Measurements from ENCODE around the gene RPF1. TPM values are rescaled to one million over a fixed set of nuclear protein-coding genes. Genes with fewer than 3 reads are reported as not detected.
A peak's percentile ranks its signal among the peaks of the same experiment; 100 is the strongest.

RPF1 gene
- total and polyA plus RNA-seq, 2 of the 8 experiments (the other 6 are each of a cell fraction or from before 2014, with no cell fraction given) = 18.7 to 41.8 TPM

DNA sequence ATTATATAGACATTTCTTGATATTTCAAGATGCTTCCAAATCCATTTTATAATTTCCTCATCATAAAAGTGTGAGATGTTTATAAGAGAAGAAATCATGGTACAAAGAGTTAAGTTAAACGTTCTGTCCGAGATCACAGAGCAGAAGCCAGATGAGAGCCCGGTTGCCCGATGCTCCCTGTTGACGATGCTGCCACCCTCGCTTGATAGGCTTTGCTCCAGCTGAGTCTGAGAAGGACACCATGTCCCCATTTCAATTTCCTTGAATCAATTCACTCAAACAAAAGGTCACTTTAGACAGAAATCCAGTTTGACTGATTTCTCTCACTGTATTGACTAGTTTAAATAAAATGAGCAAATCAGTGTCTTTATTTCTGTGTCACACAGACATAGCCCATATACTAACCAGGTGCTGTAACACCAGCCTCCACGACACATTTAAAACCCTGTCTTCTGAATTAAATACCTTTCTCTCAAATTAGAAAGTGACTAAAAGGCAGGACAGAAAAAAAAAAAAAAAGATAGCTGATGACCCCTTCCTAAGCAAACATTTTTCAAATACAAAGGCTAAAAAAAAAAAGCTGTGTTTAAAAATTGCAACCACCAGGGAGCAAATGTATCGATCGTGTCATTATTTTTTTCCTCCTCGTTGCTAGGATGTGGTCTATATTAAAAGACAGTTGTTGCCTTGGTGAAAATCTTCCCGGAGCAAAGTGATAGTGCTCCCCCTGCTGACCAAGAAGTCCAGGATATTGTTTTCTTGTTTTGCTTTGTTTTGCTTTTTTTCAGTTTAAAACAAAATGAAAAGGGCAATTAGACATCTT lies 45.6 kb upstream of the RPF1 start:
- H3K4me1 ChIP-seq (replicated peaks in 1 of 4; ENCODE audit: control insufficient read depth in 3 of 4, insufficient read depth in 4 of 4, low read length in 3 of 4) = peaks cover 0 to 4% (median 0%) of the 10 kb centered on the region in 4 experiments; a peak in 3 of 7 replicates
- H2BK120ac ChIP-seq (replicated peaks; ENCODE audit: low read depth, low read length) = no peak overlapping the region
- H3K4me2 ChIP-seq (ENCODE audit: insufficient read depth in 1 of 2, low read depth in 2 of 2, low read length in 2 of 2) = no peak overlapping the region
- no peak overlapping the region for H3K9ac ChIP-seq (replicated peaks in 1 of 4; ENCODE audit: extremely low read depth in 1 of 4, low read depth in 3 of 4, low read length in 3 of 4)
- DNase-seq (ENCODE audit: low read depth in 1 of 2, low spot score in 2 of 2) = no peak
- no peak overlapping the region for H2BK5ac ChIP-seq (ENCODE audit: low read depth, low read length)
- no peak overlapping the region for H3K23ac ChIP-seq (ENCODE audit: insufficient read length)
- H3K14ac ChIP-seq (ENCODE audit: insufficient read length) = no peak overlapping the region
- H3K9me3 ChIP-seq (ENCODE audit: insufficient read depth in 2 of 2, low read depth in 1 of 2, low read length in 1 of 2) = peaks cover 0 to 2% of the 10 kb centered on the region in 2 experiments; a peak in 1 of 4 replicates
- no peak overlapping the region for H3K27ac ChIP-seq (ENCODE audit: low read depth, low read length)
- no peaks in the 10 kb centered on the region for H3K79me1 ChIP-seq (ENCODE audit: low read depth, low read length)
- CTCF ChIA-PET (ENCODE audit: partially characterized antibody) = interaction anchor here (0.6 to 4.0 kb wide), 25 partner anchors 8 to 725 kb away, joined by 3 to 18 read pairs (median 4); partner anchors contain the start of gene PRKACB
- no peak overlapping the region for H3K4ac ChIP-seq (replicated peaks; ENCODE audit: insufficient read length, low read depth, low read length)
- no peak overlapping the region for H3K56ac ChIP-seq (replicated peaks; ENCODE audit: insufficient read length, low read depth, low read length)
- no peaks in the 10 kb centered on the region for H3K27me3 ChIP-seq (replicated peaks in 1 of 4; ENCODE audit: control insufficient read depth in 3 of 4, extremely low read depth in 1 of 4, insufficient read depth in 3 of 4, low read length in 3 of 4)
- POLR2A ChIA-PET (ENCODE audit: partially characterized antibody) = interaction anchor here (0.6 kb wide), 1 partner anchor 639 kb away, joined by 3 read pairs; no protein-coding TSS in a partner anchor
- no peaks in the 10 kb centered on the region for H3K36me3 ChIP-seq (ENCODE audit: control insufficient read depth in 2 of 4, insufficient read depth in 4 of 4, low read length in 3 of 4)
- H2BK20ac ChIP-seq (ENCODE audit: low read length) = no peak overlapping the region
- H3K4me3 ChIP-seq (ENCODE audit: extremely low read depth in 1 of 4, insufficient read depth in 2 of 4, low read depth in 3 of 4, low read length in 4 of 4) = no peak overlapping the region
- no peak overlapping the region for H2AK5ac ChIP-seq (ENCODE audit: low read depth, low read length)
- H3K79me2 ChIP-seq (ENCODE audit: control insufficient read depth in 1 of 2, insufficient read depth in 2 of 2, low read length in 2 of 2) = no peaks in the 10 kb centered on the region
- H2AFZ ChIP-seq (ENCODE audit: low read length) = peak overlapping the region; percentile 57; the same call in 1 of the 2 replicates
- H4K91ac ChIP-seq (replicated peaks; ENCODE audit: insufficient read length, low read length) = no peak overlapping the region
- H3K23me2 ChIP-seq (ENCODE audit: low read depth, low read length) = no peaks in the 10 kb centered on the region
- TF ChIP-seq RAD21 (IDR thresholded peaks at IDR 0.05 in 1 of 2, conservative IDR thresholded peaks at IDR 0.05 in 1 of 2; ENCODE audit: low read depth in 2 of 2, low read length in 2 of 2) (peak; percentile 82 to 84), BCL11A (IDR thresholded peaks at IDR 0.05; ENCODE audit: low read depth in 2 of 2, low read length in 2 of 2) (no peak), TAF1 (IDR thresholded peaks at IDR 0.05; ENCODE audit: low read depth, low read length) (no peak), NRF1 (IDR thresholded peaks at IDR 0.05; ENCODE audit: low read depth, low read length) (no peak)
- TF ChIP-seq, protein P1, sequence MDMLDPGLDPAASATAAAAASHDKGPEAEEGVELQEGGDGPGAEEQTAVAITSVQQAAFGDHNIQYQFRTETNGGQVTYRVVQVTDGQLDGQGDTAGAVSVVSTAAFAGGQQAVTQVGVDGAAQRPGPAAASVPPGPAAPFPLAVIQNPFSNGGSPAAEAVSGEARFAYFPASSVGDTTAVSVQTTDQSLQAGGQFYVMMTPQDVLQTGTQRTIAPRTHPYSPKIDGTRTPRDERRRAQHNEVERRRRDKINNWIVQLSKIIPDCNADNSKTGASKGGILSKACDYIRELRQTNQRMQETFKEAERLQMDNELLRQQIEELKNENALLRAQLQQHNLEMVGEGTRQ (IDR thresholded peaks at IDR 0.05; ENCODE audit: low read length) = no peak
- TF ChIP-seq, protein P2, sequence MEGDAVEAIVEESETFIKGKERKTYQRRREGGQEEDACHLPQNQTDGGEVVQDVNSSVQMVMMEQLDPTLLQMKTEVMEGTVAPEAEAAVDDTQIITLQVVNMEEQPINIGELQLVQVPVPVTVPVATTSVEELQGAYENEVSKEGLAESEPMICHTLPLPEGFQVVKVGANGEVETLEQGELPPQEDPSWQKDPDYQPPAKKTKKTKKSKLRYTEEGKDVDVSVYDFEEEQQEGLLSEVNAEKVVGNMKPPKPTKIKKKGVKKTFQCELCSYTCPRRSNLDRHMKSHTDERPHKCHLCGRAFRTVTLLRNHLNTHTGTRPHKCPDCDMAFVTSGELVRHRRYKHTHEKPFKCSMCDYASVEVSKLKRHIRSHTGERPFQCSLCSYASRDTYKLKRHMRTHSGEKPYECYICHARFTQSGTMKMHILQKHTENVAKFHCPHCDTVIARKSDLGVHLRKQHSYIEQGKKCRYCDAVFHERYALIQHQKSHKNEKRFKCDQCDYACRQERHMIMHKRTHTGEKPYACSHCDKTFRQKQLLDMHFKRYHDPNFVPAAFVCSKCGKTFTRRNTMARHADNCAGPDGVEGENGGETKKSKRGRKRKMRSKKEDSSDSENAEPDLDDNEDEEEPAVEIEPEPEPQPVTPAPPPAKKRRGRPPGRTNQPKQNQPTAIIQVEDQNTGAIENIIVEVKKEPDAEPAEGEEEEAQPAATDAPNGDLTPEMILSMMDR (IDR thresholded peaks at IDR 0.05; ENCODE audit: control extremely low read depth in 1 of 3, insufficient read depth in 1 of 3, low read depth in 1 of 3, low read length in 3 of 3) = peak in 2 of 3 experiments; percentile 61 to 65; a peak in 3 of 4 replicates
- H2BK15ac ChIP-seq (ENCODE audit: low read length) = no peak overlapping the region
- no peak overlapping the region for H3K18ac ChIP-seq (ENCODE audit: extremely low read depth, low read length)
- FAIRE-seq = peak; percentile 96
- no peak overlapping the region for H4K5ac ChIP-seq (ENCODE audit: insufficient read length, low read depth, low read length)
- H2BK12ac ChIP-seq (ENCODE audit: low read depth, low read length) = no peak overlapping the region
- no peak overlapping the region for H4K8ac ChIP-seq (ENCODE audit: extremely low read depth, insufficient read depth, low read length)
- WGBS, 2 experiments (ENCODE audit: extremely low coverage in 1 of 2, insufficient coverage in 1 of 2, insufficient read length in 1 of 2, insufficient replicate concordance in 2 of 2, low coverage in 1 of 2, low lambda C conversion rate in 2 of 2, missing lambda C conversion rate in 1 of 2) = 74% methylated on average over 11 of the region's 11 CpGs; no CpG with 5 or more reads in 1 of the 2 experiments
- H4K20me1 ChIP-seq (replicated peaks in 1 of 2; ENCODE audit: control insufficient read depth in 1 of 2, insufficient read depth in 2 of 2, low read length in 2 of 2) = no peaks in the 10 kb centered on the region
